Activated effector memory CD4-positive, alpha-beta T cell treated with anti-CD3 and anti-CD28 coated beads, Interleukin-2, amount 50 U/mL, for 16 hours (primary cell): ENCODE results near the gene SH3GL3.

Experiments
- DNase-seq: peaks from one replicate; pipeline ENCODE4 v3.0.0-alpha.2; 2020

Gene SH3GL3

DNA sequence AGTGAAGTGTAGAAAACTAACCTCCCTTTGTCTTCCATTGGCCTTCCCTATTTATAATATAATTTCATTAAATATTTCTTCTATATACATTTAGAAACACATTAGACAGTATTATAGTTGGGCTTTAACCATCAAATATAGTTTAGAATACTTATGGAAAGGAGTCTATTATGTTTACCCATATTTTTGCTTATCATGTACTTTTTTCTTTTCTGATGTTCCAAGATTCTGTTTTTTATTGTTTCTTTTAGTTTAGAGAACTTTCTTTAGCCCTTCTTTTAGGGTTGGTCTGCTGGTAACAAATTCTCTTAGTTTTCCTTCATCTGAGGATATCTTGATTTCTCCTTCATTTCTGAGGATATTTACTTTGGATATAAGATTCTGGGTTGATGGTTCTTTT is 23.7 kb downstream of the SH3GL3 start:
- DNase-seq, result no peak

DNA sequence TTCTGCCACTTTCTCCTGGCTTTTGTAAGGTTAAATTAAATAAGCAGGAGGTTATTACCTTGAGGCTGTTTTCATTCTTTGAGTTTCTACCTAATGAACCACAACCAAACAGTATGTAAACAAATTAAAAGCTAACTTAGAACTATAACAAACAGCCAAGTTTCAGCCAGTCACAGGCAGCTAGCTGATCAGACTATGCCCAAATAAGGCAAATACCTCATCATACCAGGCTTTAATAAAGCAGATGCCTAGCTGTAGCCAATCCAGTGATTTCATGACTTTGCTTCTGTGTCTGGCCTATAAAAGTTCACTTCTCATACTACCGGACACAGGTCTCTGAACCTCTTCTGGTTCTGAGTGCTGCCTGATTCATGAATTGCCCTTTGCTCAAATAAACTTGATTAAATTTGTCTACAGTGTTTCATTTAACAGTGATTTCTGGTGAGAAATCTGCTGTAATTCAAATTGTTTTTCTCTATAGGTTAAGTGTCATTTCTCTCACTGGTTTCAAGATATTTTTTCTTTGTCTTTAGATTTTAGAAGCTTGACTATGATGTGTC is 24.2 kb downstream of the SH3GL3 start:
- no peak for DNase-seq

DNA sequence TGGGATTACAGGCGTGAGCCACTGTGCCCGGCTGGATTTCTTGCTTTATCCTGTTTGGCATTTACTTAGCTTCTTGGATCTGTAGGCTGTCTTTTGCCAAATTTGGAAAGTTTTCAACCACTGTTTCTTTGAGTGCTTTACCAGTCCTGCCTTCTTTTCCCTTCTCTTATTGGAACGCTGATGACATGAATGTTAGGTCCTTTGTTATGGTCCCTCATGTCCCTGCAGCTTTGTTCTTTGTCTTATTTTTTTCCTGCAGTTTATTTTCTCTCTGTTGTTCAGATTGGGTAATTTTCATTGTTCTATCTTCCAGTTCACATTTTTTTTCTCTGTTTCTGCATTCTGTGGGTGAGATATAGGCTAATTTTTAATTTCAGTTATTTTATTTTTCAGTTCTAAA is 25.0 kb downstream of the SH3GL3 start:
- DNase-seq, result no peak

GRCh38 chr15:83472797-83473196 is 25.7 kb downstream of the SH3GL3 start:
- DNase-seq, result no peak

- DNase-seq, result no peak
Measured at GRCh38 chr15:83474578-83474977, 27.4 kb downstream of the SH3GL3 start.

GRCh38 chr15:83475551-83475950 is 28.4 kb downstream of the SH3GL3 start:
- DNase-seq, result no peak

DNA sequence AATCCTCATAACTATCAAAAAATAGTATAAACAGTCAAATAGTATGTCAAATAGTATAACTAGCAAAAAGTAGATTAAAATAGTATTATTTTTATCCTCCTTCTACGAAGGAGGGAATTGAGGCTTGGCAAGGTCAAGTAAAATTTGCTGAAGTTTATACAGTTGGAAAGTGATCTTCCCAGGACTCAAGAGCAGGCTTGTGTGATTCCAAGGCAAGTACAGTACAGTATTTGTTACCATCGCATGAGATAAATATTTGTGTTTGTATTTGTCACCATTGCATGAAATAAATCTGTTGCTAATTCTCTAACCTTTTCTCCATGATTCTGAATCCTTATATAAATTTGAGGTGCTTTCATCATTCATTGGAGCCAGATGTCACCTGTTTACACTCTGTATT is 28.9 kb downstream of the SH3GL3 start:
- no peak for DNase-seq

- DNase-seq, result no peak
Measured at GRCh38 chr15:83476708-83477107, 29.6 kb downstream of the SH3GL3 start.

- no peak for DNase-seq
Measured at GRCh38 chr15:83477172-83477807, 30.1 kb downstream of the SH3GL3 start.

DNA sequence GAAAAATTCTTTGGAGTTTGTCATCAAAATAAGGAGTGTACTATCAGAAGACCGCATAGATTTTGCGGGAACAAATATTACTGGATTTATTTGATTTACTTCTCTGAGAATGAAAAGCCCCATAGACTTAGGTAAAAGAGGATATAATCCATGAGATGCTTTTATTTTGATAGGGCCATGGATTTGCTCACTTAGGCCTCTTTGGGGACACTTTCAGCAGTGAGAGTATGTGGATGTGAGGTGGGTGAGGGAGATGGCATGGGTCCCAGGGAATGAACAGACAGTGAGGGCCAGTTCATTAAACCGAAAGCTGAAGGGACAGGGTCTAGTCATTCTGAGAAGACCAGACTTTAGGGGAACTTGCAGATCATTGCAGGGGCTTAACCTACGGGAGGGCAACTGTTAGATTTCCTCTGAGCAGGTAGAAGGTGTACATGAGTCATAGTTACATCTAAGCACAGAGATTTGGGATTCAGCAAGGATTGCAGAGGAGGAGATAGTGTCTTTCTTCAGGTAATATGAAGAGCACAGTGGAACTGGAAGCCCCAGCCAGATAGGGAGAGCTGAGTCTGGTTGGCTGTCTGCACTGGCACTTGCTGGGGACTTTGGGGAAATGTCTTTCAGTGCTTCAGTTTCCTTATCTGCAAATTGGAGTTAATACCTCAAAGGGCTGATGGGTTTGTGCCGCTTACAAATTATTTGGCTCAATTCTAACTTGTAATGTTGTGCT is 30.8 kb downstream of the SH3GL3 start:
- DNase-seq, result no peak

GRCh38 chr15:83483612-83484011 is 36.5 kb downstream of the SH3GL3 start:
- DNase-seq, result no peak

GRCh38 chr15:83484636-83485035 is 37.5 kb downstream of the SH3GL3 start:
- DNase-seq, result no peak

DNA sequence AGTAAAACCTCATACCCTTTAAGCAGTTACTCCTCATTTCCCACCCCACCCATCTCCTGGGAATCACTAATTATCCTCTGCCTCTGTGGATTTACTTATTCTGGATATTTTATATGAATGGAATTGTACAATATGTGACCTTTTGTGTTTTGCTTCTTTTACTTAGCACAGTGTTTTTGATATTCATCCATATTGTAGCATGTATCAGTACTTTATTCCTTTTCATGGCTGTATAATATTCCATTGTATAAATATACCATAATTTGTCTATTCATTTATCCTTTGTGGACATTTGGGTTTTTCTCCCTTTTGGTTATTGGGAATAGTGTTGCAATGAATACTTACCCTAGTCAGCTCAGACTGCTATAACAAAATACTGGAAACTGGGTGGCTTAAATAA is 39.2 kb downstream of the SH3GL3 start:
- DNase-seq, result no peak

GRCh38 chr15:83487519-83487918 is 40.4 kb downstream of the SH3GL3 start:
- DNase-seq, result no peak

- no peak for DNase-seq
Measured at GRCh38 chr15:83489690-83490089, 42.5 kb downstream of the SH3GL3 start.

DNA sequence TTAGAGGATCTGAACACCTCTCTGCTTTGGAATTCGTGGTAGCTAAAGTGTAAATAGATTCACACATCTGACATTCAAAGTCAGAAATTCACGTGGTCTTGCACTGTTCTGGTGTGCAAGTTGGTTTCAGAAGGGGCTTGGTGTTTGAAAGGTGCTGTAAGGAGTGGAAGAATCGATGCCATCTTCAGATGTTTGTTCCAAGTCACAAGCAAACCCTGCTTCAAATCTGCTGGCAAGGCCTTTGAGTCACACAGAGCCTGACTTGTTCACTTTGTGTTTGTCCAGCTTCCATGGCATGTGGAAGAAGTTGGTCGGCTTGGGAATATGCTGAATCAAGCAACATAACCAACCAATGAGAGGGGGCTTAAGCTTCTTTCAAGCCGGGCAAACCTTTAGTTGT is 44.3 kb downstream of the SH3GL3 start:
- no peak for DNase-seq

DNA sequence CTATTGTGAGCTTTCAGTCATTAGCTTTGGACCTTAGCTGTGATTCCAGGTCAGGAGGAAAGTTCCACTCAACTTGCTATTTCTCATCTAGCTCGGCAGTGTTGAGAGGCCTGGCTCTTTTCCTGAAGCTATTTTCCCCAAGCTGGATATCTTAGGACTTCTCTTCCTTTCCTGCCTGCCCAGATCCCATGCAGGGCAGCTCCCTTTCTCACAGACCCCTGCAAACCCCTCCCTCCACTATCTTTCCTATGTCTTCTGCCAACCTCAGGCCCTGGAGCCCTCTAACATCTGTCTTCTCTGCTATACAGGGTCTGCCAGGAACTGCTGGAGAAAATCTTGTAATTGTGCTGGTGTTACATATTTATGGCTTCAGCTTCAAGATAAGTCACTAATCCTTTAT is 49.6 kb downstream of the SH3GL3 start:
- no peak for DNase-seq

DNA sequence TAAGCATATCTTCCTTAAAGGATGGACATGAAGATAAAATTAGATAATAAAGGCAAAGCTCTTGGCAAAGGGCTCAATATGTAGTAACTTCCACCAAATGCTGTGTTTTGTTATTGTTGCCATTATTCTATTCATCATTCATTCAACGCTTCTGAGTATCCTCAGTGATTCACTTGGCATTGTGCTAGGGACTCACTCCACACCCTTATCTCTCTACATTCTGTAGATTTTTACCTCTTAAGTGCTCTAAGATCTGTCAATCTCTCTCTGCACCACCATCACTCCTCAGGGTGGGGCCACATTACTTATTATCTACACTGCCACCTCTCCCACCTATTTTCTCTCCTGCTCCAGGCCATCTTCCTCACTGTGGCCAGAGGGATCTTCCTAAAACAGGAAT is 51.2 kb downstream of the SH3GL3 start:
- DNase-seq, result no peak

DNA sequence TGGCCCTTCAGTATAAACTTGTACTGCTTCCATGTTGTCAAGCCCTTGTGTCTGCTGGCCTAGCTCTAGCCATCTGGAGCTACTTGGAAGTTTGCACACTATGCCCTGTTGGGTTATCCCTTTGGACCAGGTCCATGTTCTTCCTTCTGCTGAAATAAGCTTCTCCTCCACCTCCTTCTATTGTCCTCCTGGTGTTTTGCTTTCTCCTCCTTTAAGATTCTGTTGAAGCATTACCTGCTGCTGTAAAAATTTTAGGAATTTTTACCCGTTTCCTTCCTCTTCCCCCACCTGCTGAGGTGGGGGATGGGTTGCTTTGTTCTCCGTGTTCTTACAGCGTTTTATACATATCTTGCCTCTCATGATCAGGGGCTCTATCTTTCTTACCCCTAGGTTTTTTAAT is 51.7 kb downstream of the SH3GL3 start:
- no peak for DNase-seq

- no peak for DNase-seq
Measured at GRCh38 chr15:83499476-83499875, 52.3 kb downstream of the SH3GL3 start.

GRCh38 chr15:83503595-83504364 is 56.6 kb downstream of the SH3GL3 start:
- DNase-seq, result no peak

- DNase-seq, result no peak
Measured at GRCh38 chr15:83504365-83504764, 57.2 kb downstream of the SH3GL3 start.

DNA sequence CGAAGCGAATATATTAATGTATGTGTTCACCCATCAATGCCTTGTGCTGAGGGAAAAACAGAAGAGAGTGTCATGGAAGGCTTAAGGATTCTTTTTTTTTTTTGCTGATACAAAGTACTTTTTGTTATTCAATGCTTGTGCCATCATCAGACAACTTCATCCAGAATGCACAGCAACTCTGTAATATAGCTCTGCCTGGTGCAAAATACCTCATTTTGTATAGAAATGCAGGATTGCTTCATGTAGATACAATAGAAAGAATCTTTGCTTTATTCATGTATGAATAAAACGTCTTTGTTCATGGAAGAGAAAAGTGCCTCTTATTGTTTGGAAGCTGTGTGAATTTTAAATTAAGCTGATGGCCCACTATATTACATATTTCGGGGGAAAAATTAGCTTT is 62.9 kb downstream of the SH3GL3 start:
- DNase-seq, result no peak

DNA sequence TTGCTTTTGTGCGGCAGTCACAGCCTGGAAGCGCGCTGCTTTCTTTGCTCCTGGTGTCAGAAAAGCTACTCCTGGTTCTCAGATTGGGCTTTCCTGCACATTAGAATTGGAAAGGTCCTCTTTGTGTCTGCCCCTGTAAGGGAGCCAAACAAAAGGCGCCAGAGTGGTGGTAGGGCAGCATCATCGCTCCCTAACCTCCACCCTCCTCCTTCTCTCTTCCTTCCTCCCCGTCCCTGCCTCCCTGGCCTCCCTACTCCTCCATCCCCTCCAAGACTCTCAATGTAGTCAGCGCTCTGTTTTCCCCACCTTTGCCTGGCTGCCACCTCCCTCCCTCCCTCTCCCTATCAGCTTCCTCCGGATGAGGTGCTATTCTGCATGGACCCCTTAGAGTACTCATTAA is 65.3 kb downstream of the SH3GL3 start:
- no peak for DNase-seq
